K562 (cell line): Measurements from ENCODE around the gene DGKA. TPM values are rescaled to one million over a fixed set of nuclear protein-coding genes. Genes with fewer than 3 reads are reported as not detected.

Experiments
- ATAC-seq: fragments of 200-7000 bp; cut with Tn5 transposase; 3 replicates; pipeline ENCODE4 v1.9.1; 2020; ENCODE audit warnings: moderate library complexity
- BruUV-seq: library from RNA; stranded (reverse); fragments of 400-500 nt; replicated peaks from 2 replicates; lab custom pipeline; 2021; lab: Mats Ljungman, UMichigan
- CTCF ChIA-PET: fragments of 300-600 bp; formaldehyde crosslinking; extraction: SDS; loops from one replicate; lab custom pipeline; 2021; ENCODE audit warnings: low intra/inter-chr PET ratio; lab: Yijun Ruan, JAX
- POLR2A ChIA-PET: fragments of 300-600, 350-650 bp; sonication (Branson Sonifier 250); formaldehyde crosslinking; extraction: SDS; loops from one replicate; lab custom pipeline; 2021; ENCODE audit warnings: antibody characterized with exemption, inconsistent platforms; lab: Yijun Ruan, JAX
- DNase-seq, 4 experiments: peaks; one replicate each; pipeline versions ENCODE4 v3.0.0 to v3.0.0-alpha.2; 2011 to 2018; ENCODE audit warnings: low spot score in 3 of 4, mixed read lengths in 3 of 4; ENCODE audit errors: extremely low read depth in 1 of 4
- FAIRE-seq: peaks from 2 replicates; lab custom pipeline; 2011; peaks lifted over from hg19 to GRCh38; lab: Jason Lieb, UNC
- H2AFZ ChIP-seq: 2 replicates; pipeline ENCODE4 v1.6.0; 2011; ENCODE audit warnings: low read depth, low read length, control low read depth, inconsistent platforms
- H3K27ac ChIP-seq: fragments of 200-600 bp; 3 replicates; pipeline ENCODE4 v1.8.0; 2011; ENCODE audit warnings: low read depth, mild to moderate bottlenecking, control low read depth, inconsistent platforms, low read length, moderate library complexity, mixed read lengths; ENCODE audit errors: extremely low read depth
- H3K27me3 ChIP-seq, 2 experiments: fragments of 300-600 bp in 1 of 2; 2 replicates in 1 of 2; 3 replicates in 1 of 2; pipeline versions ENCODE4 v1.6.0 to v1.8.0; 2011; ENCODE audit warnings: inconsistent platforms in 2 of 2, low read length in 2 of 2, mild to moderate bottlenecking in 1 of 2, mixed read lengths in 1 of 2, moderate library complexity in 1 of 2; ENCODE audit not compliant: control insufficient read depth in 2 of 2, insufficient read depth in 2 of 2
- H3K36me3 ChIP-seq: fragments of 300-600 bp; 3 replicates; pipeline ENCODE4 v1.8.0; 2011; ENCODE audit warnings: mild to moderate bottlenecking, low read length, inconsistent platforms; ENCODE audit not compliant: control insufficient read depth, insufficient read depth
- H3K4me1 ChIP-seq, 2 experiments: fragments of 200-600 bp in 1 of 2; replicated peaks in 1 of 2; 2 replicates in 1 of 2; 3 replicates in 1 of 2; pipeline versions ENCODE4 v1.5.1 to v1.8.0; 2011; ENCODE audit warnings: inconsistent platforms in 2 of 2, low read length in 2 of 2, mild to moderate bottlenecking in 1 of 2, mixed read lengths in 1 of 2, moderate library complexity in 1 of 2; ENCODE audit not compliant: control insufficient read depth in 2 of 2, insufficient read depth in 2 of 2
- H3K4me2 ChIP-seq: 2 replicates; pipeline ENCODE4 v1.6.1; 2011; ENCODE audit warnings: low read length, control low read depth, inconsistent platforms, mixed read lengths; ENCODE audit not compliant: insufficient read depth
- H3K4me3 ChIP-seq: fragments of 200-600 bp; sonication (generic), shearing (Covaris generic); 2 replicates; pipeline ENCODE4 v1.5.1; 2016; ENCODE audit warnings: control low read depth, inconsistent platforms
- H3K79me2 ChIP-seq: fragments of 200-600 bp; 3 replicates; pipeline ENCODE4 v1.8.0; 2011; ENCODE audit warnings: low read length, inconsistent platforms; ENCODE audit not compliant: control insufficient read depth, insufficient read depth
- H3K9ac ChIP-seq, 2 experiments: 2 replicates each; pipeline versions ENCODE4 v1.6.0 to v1.6.1; 2011; ENCODE audit warnings: low read depth in 2 of 2, low read length in 2 of 2, control low read depth in 1 of 2, inconsistent platforms in 1 of 2, mild to moderate bottlenecking in 1 of 2, mixed read lengths in 1 of 2; ENCODE audit not compliant: insufficient read depth in 1 of 2
- H3K9me1 ChIP-seq: one replicate; pipeline ENCODE4 v1.6.0; 2011; ENCODE audit warnings: inconsistent platforms, mild to moderate bottlenecking, low read length, moderate library complexity; ENCODE audit not compliant: control insufficient read depth, insufficient read depth
- H3K9me3 ChIP-seq: replicated peaks from 2 replicates; pipeline ENCODE4 v1.5.1; 2011; ENCODE audit warnings: low read depth, low read length, inconsistent platforms; ENCODE audit not compliant: control insufficient read depth, insufficient read depth
- H4K20me1 ChIP-seq: replicated peaks from 2 replicates; pipeline ENCODE4 v1.6.1; 2011; ENCODE audit warnings: low read length, inconsistent platforms, mixed read lengths; ENCODE audit not compliant: control insufficient read depth, insufficient read depth
- ARNT ChIP-seq, 2 experiments: fragments of 450-650 bp; IDR thresholded peaks; 2 replicates each; pipeline ENCODE4 v1.6.1; 2016; ENCODE audit warnings: mild to moderate bottlenecking in 1 of 2
- DDX20 ChIP-seq: fragments of 450-650 bp; IDR thresholded peaks from 2 replicates; pipeline ENCODE4 v1.6.1; 2016; ENCODE audit warnings: missing genetic modification characterization, low read depth, mild to moderate bottlenecking, missing compliant biosample characterization, moderate library complexity
- RBM15 ChIP-seq: fragments of 200-400 bp; formaldehyde crosslinking; IDR thresholded peaks from 2 replicates; pipeline ENCODE4 v1.6.1; 2018; ENCODE audit warnings: mild to moderate bottlenecking, low read length, moderate library complexity; ENCODE audit not compliant: insufficient read depth
- SOX6 ChIP-seq: fragments of 450-650 bp; IDR thresholded peaks from 2 replicates; pipeline ENCODE4 v1.6.1; 2014; ENCODE audit warnings: mild to moderate bottlenecking
- TAL1 ChIP-seq: fragments of 450-650 bp; IDR thresholded peaks from 2 replicates; pipeline ENCODE4 v1.6.1; 2016; ENCODE audit warnings: mild to moderate bottlenecking
- ZNF316 ChIP-seq: fragments of 450-650 bp; IDR thresholded peaks from 2 replicates; pipeline ENCODE4 v1.6.1; 2016
- WGBS: fragments of 100-300 bp; shearing (Covaris generic); methylation state at CpG from one replicate; pipeline ENCODE4 v1.1.6; 2016; ENCODE audit warnings: low coverage, mixed read lengths; ENCODE audit not compliant: insufficient coverage; ENCODE audit errors: missing lambda C conversion rate; 5-methylcytosine and 5-hydroxymethylcytosine counted together
- in situ Hi-C: fragments of 300-500 bp; cut with MboI; formaldehyde crosslinking; loops from 4 replicates; pipeline ENCODE4 v1.15.0; 2018; ENCODE audit warnings: inconsistent platforms, mixed read lengths
- intact Hi-C: fragments of 100-400 bp; cut with micrococcal nuclease; formaldehyde crosslinking; loops from 2 replicates; pipeline ENCODE4 v1.14.2; 2022
- polyA plus RNA-seq, 8 experiments: library from polyadenylated mRNA; depleted of rRNA in 4 of 8; stranded (reverse) in 5 of 8; unstranded in 3 of 8; fragments of >200 nt; fragmentation: Nextera tagmentation in 2 of 8; fragmentation: Illumina TruSeq in 1 of 8; extraction: Ambion mirVana in 2 of 8; extraction: Trizol in 1 of 8; gene quantifications; 2 replicates each; pipeline versions ENCODE4 v1.2.1 to v1.2.3, GENCODE V29; 2011 to 2014; ENCODE audit warnings: inconsistent platforms in 1 of 8, missing spikeins in 1 of 8
- total RNA-seq, 7 experiments: library from RNA; depleted of rRNA in 6 of 7; stranded (reverse); fragments of >200 nt in 6 of 7; fragmentation: Illumina TruSeq in 2 of 7; extraction: Trizol in 2 of 7; gene quantifications; 2 replicates each; pipeline versions ENCODE4 v1.2.1 to v1.2.3, GENCODE V29; 2011 to 2021; ENCODE audit warnings: low replicate concordance in 1 of 7
- TF ChIP-seq, protein P1 (sequence below): fragments of 450-650 bp; IDR thresholded peaks from 2 replicates; pipeline ENCODE4 v1.6.1; 2016; ENCODE audit warnings: mild to moderate bottlenecking, moderate library complexity

DGKA gene
- total and polyA plus RNA-seq, 9 of the 15 experiments (the other 6 are each of a cell fraction or from before 2014, with no cell fraction given): 3.4 to 12.4 (median 6.2) TPM

- TF ChIP-seq ZNF316 (0 out of 2 replicates have a peak, but pooled peaks have one; percentile 1), DDX20 (tag) (no peak), RBM15 (no peak)
Measured at GRCh38 chr12:55972456-55972855, 41.5 kb downstream of the DGKA start (continued).

- intact Hi-C loops: loop anchor here (2.0 to 5.0 kb wide), 2 partner anchors 46 to 48 kb away; partner anchors contain the start of genes IKZF4 and PYM1
- FAIRE-seq (no peak), DNase-seq (peak in 1 of 4 experiments; percentile 29), ATAC-seq (peak; percentile 15)
- no peaks in the 10 kb centered on the region for H3K9me1 ChIP-seq
- ChIA-PET POLR2A (interaction anchor here (0.6 to 2.5 kb wide), 25 partner anchors 12 to 325 kb away, joined by 3 to 49 read pairs (median 5); partner anchors contain the start of genes DNAJC14, IKZF4, ORMDL2 and SARNP), CTCF (interaction anchor here (0.7 kb wide), 1 partner anchor 190 kb away, joined by 7 read pairs; no protein-coding TSS in a partner anchor)
- no peaks in the 10 kb centered on the region for H3K27me3 ChIP-seq
- TSS peak; percentile 97 for BruUV-seq
- H3K27ac ChIP-seq: peak overlapping the region; percentile 88
- H3K4me3 ChIP-seq: peak overlapping the region; percentile 47
- peaks cover 58% of the 10 kb centered on the region for H3K36me3 ChIP-seq
- H4K20me1 ChIP-seq: no peaks in the 10 kb centered on the region; the same call in 1 of the 2 replicates
- in situ Hi-C loops: no loop called here
- peaks cover 53% of the 10 kb centered on the region for H3K79me2 ChIP-seq
- H3K9ac ChIP-seq: peak overlapping the region; percentile 81 to 86; a peak in 3 of 4 replicates
- H3K9me3 ChIP-seq: no peaks in the 10 kb centered on the region
- WGBS: 2% methylated on average over 18 of the region's 18 CpGs
- H3K4me1 ChIP-seq: peaks cover 11 to 22% of the 10 kb centered on the region in 2 experiments
- peak overlapping the region; percentile 61 for H2AFZ ChIP-seq
- H3K4me2 ChIP-seq: peak overlapping the region; percentile 99
- TF ChIP-seq, protein P1, sequence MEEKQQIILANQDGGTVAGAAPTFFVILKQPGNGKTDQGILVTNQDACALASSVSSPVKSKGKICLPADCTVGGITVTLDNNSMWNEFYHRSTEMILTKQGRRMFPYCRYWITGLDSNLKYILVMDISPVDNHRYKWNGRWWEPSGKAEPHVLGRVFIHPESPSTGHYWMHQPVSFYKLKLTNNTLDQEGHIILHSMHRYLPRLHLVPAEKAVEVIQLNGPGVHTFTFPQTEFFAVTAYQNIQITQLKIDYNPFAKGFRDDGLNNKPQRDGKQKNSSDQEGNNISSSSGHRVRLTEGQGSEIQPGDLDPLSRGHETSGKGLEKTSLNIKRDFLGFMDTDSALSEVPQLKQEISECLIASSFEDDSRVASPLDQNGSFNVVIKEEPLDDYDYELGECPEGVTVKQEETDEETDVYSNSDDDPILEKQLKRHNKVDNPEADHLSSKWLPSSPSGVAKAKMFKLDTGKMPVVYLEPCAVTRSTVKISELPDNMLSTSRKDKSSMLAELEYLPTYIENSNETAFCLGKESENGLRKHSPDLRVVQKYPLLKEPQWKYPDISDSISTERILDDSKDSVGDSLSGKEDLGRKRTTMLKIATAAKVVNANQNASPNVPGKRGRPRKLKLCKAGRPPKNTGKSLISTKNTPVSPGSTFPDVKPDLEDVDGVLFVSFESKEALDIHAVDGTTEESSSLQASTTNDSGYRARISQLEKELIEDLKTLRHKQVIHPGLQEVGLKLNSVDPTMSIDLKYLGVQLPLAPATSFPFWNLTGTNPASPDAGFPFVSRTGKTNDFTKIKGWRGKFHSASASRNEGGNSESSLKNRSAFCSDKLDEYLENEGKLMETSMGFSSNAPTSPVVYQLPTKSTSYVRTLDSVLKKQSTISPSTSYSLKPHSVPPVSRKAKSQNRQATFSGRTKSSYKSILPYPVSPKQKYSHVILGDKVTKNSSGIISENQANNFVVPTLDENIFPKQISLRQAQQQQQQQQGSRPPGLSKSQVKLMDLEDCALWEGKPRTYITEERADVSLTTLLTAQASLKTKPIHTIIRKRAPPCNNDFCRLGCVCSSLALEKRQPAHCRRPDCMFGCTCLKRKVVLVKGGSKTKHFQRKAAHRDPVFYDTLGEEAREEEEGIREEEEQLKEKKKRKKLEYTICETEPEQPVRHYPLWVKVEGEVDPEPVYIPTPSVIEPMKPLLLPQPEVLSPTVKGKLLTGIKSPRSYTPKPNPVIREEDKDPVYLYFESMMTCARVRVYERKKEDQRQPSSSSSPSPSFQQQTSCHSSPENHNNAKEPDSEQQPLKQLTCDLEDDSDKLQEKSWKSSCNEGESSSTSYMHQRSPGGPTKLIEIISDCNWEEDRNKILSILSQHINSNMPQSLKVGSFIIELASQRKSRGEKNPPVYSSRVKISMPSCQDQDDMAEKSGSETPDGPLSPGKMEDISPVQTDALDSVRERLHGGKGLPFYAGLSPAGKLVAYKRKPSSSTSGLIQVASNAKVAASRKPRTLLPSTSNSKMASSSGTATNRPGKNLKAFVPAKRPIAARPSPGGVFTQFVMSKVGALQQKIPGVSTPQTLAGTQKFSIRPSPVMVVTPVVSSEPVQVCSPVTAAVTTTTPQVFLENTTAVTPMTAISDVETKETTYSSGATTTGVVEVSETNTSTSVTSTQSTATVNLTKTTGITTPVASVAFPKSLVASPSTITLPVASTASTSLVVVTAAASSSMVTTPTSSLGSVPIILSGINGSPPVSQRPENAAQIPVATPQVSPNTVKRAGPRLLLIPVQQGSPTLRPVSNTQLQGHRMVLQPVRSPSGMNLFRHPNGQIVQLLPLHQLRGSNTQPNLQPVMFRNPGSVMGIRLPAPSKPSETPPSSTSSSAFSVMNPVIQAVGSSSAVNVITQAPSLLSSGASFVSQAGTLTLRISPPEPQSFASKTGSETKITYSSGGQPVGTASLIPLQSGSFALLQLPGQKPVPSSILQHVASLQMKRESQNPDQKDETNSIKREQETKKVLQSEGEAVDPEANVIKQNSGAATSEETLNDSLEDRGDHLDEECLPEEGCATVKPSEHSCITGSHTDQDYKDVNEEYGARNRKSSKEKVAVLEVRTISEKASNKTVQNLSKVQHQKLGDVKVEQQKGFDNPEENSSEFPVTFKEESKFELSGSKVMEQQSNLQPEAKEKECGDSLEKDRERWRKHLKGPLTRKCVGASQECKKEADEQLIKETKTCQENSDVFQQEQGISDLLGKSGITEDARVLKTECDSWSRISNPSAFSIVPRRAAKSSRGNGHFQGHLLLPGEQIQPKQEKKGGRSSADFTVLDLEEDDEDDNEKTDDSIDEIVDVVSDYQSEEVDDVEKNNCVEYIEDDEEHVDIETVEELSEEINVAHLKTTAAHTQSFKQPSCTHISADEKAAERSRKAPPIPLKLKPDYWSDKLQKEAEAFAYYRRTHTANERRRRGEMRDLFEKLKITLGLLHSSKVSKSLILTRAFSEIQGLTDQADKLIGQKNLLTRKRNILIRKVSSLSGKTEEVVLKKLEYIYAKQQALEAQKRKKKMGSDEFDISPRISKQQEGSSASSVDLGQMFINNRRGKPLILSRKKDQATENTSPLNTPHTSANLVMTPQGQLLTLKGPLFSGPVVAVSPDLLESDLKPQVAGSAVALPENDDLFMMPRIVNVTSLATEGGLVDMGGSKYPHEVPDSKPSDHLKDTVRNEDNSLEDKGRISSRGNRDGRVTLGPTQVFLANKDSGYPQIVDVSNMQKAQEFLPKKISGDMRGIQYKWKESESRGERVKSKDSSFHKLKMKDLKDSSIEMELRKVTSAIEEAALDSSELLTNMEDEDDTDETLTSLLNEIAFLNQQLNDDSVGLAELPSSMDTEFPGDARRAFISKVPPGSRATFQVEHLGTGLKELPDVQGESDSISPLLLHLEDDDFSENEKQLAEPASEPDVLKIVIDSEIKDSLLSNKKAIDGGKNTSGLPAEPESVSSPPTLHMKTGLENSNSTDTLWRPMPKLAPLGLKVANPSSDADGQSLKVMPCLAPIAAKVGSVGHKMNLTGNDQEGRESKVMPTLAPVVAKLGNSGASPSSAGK: 0 out of 2 replicates have a peak, but pooled peaks have one; percentile 13
- TF ChIP-seq TAL1: 0 out of 2 replicates have a peak, but pooled peaks have one; percentile 9
- TF ChIP-seq SOX6: peak; percentile 27; the same call in 1 of the 2 replicates
- TF ChIP-seq ARNT (IDR thresholded peaks at IDR 0.05): 0 out of 4 replicates have a peak, but pooled peaks have one; percentile 19 to 57
Measured at GRCh38 chr12:55972911-55973598, 42.1 kb downstream of the DGKA start.
